ENCODE measurements around the gene POLR3E. TPM values are rescaled to one million over a fixed set of nuclear protein-coding genes. Genes with fewer than 3 reads are reported as not detected.

Gene POLR3E
- total RNA-seq, 1 donor from 2014 or later = 56.6 TPM

DNA sequence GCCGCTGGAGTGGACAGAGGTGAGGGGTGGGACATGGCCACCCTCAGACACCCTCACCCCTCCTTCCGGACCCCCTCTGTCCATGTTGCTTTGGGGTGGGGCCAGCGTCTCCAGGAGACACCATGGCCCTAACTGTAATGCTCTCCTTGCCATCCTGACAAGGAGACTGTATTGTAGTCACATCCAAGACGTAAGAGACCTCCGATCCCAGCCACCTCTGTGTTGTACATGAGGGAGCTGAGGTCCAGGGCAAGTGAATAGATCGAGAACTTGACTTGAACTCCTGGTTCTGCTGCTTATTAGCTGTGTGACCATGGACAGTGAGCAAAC, 30.2 kb downstream of the POLR3E start:
- Mint-ChIP-seq H3K27ac (no peak overlapping the region), H3K4me3 (no peak overlapping the region), H3K4me1 (ENCODE audit: unreplicated experiment) (no peaks in the 10 kb centered on the region), H3K9me3 (no peaks in the 10 kb centered on the region), H3K27me3 (no peaks in the 10 kb centered on the region), H3K36me3 (peaks cover 11% of the 10 kb centered on the region)
- DNase-seq (ENCODE audit: extremely low spot score, unreplicated experiment) = no peak
- TF ChIP-seq, protein P1, sequence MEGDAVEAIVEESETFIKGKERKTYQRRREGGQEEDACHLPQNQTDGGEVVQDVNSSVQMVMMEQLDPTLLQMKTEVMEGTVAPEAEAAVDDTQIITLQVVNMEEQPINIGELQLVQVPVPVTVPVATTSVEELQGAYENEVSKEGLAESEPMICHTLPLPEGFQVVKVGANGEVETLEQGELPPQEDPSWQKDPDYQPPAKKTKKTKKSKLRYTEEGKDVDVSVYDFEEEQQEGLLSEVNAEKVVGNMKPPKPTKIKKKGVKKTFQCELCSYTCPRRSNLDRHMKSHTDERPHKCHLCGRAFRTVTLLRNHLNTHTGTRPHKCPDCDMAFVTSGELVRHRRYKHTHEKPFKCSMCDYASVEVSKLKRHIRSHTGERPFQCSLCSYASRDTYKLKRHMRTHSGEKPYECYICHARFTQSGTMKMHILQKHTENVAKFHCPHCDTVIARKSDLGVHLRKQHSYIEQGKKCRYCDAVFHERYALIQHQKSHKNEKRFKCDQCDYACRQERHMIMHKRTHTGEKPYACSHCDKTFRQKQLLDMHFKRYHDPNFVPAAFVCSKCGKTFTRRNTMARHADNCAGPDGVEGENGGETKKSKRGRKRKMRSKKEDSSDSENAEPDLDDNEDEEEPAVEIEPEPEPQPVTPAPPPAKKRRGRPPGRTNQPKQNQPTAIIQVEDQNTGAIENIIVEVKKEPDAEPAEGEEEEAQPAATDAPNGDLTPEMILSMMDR (conservative IDR thresholded peaks at IDR 0.05) = no peak

DNA sequence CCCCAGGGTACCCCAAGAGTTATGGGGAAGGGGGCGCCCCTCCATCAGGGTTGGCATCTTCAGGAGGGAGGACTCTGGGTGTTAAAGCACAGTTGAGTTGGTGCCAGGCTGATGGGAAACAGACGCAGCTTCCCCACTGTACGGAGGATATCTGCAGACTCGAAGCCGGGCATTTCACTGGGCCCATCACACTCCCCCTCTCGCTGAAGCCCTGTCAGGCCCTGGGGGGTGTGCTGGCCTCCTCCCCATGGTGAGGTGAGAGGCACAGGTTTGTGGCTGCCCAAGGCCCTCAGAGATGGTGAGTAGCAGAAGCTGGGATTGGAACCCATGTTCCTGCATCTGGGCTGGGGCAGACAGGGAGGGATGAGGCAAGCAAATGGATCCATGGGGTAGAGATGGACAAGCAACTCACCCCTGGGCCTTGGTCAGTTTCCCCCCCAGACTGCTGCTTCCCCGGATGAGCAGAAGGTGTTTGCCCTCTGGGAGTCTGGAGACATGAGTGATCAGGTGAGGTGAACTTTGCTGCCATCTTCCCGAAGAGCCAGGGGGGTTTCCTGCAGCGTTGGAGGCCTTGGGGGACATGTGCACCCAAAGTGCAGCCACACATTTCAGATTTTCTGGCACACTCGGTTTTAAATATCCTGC, 31.0 kb downstream of the POLR3E start:
- H3K4me1 Mint-ChIP-seq (ENCODE audit: unreplicated experiment) = no peaks in the 10 kb centered on the region
- TF ChIP-seq, protein P1 (conservative IDR thresholded peaks at IDR 0.05) = no peak
- peaks cover 14% of the 10 kb centered on the region for H3K36me3 Mint-ChIP-seq
- no peaks in the 10 kb centered on the region for H3K9me3 Mint-ChIP-seq
- H3K27me3 Mint-ChIP-seq = no peaks in the 10 kb centered on the region
- no peak overlapping the region for H3K27ac Mint-ChIP-seq
- no peak overlapping the region for H3K4me3 Mint-ChIP-seq
- DNase-seq (ENCODE audit: extremely low spot score, unreplicated experiment) = no peak

DNA sequence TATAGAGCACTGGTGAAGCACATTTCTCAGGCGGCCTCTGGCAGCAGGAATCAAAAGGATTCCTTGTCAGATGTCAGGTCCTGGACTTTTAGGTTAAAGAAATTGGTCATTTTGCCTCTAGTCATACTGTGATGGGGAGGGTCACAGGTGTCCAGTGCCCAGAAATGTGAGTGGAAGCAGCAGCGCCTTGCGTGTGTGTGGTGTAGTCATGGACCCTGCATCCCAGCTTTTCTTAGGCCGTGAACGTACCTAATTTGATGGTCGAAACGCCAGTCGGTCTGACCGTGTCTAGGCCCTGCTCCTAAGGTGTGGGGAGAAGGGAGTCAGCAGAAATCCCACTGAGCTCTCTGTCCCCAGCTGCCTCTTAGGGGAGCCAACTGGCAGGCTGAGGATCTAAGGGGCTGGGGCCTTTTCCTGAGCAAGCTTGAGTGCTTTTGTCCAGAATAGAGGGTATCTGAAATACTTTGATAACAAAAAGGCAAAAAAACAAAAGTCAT, 32.0 kb downstream of the POLR3E start:
- TF ChIP-seq, protein P1 (conservative IDR thresholded peaks at IDR 0.05) = no peak
- Mint-ChIP-seq H3K27ac (no peak overlapping the region), H3K36me3 (peaks cover 24% of the 10 kb centered on the region), H3K27me3 (no peaks in the 10 kb centered on the region), H3K4me3 (no peak overlapping the region), H3K9me3 (no peaks in the 10 kb centered on the region), H3K4me1 (ENCODE audit: unreplicated experiment) (no peaks in the 10 kb centered on the region)
- no peak for DNase-seq (ENCODE audit: extremely low spot score, unreplicated experiment)

DNA sequence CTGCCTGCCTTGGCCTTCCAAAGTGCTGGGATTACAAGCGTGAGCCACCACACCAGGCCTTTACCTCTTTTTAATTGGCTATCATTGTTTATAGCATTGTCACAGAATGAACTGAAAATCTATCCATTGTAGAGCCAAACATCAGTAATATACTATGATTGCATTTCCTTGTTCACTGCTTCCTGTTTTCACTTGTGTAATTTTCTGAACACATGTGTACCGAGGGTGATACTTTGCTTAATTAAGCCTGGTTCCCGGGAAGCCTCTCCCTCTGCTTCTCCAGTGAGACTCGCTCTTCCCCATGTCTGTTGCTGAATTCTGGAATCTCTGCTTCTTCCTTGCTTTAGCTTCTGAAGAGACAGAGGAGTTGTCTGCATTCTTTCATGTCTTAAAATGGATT, 33.1 kb downstream of the POLR3E start:
- H3K9me3 Mint-ChIP-seq = no peaks in the 10 kb centered on the region
- DNase-seq (ENCODE audit: extremely low spot score, unreplicated experiment) = no peak
- no peak overlapping the region for H3K27ac Mint-ChIP-seq
- H3K4me1 Mint-ChIP-seq (ENCODE audit: unreplicated experiment) = no peaks in the 10 kb centered on the region
- TF ChIP-seq, protein P1 (conservative IDR thresholded peaks at IDR 0.05) = no peak
- peaks cover 34% of the 10 kb centered on the region for H3K36me3 Mint-ChIP-seq
- H3K27me3 Mint-ChIP-seq = no peaks in the 10 kb centered on the region
- H3K4me3 Mint-ChIP-seq = no peak overlapping the region

DNA sequence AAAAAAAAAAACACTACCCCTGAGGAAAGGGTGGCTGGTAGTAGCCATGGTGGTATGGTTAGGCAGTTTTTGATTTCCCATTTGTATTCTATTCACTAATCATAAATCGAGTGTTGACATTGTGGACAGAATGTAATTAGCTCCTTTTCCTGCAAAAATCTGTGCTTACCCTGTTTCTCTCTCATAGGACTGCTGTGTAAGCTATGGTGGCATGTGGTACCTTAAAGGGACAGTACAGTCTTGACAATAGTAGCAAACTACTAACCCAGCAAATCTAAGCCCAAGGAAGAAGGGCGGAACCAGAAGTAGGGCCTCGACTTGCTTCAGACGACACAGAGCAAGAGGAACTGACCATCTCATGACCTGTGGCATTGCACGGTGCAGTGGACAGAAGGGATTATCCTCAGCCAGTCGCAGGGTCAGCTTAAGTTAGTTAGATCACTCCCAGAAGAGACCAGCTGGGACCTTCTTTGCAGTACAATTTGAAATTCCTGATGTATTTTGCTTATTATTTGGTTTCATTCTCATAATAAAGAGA, 36.3 kb downstream of the POLR3E start:
- no peak overlapping the region for H3K4me3 Mint-ChIP-seq
- H3K27me3 Mint-ChIP-seq = no peaks in the 10 kb centered on the region
- H3K36me3 Mint-ChIP-seq = peaks cover 58% of the 10 kb centered on the region

More for the DNA sequence above, 36.3 kb downstream of the POLR3E start:
- Mint-ChIP-seq H3K9me3 (peaks cover 19% of the 10 kb centered on the region), H3K4me1 (ENCODE audit: unreplicated experiment) (no peaks in the 10 kb centered on the region), H3K27ac (no peak overlapping the region)
- TF ChIP-seq, protein P1 (conservative IDR thresholded peaks at IDR 0.05) = no peak
- no peak for DNase-seq (ENCODE audit: extremely low spot score, unreplicated experiment)
